Right lobe of liver (tissue), 6 donors: Measurements from ENCODE around the gene PDZK1IP1. TPM values are rescaled to one million over a fixed set of nuclear protein-coding genes. Genes with fewer than 3 reads are reported as not detected.

Source experiments
- ATAC-seq, 4 donors: fragments of 200-7000 bp; cut with Tn5 transposase; one replicate each; pipeline ENCODE4 v1.9.1; 2020; ENCODE audit warnings: mild to moderate bottlenecking in 4 of 4, moderate library complexity in 4 of 4
- DNase-seq, 3 donors: peaks; one replicate each; pipeline ENCODE4 v3.0.0-alpha.2; 2020
- H3K27ac ChIP-seq, 3 donors: fragments of 200-600 bp; one replicate each; pipeline ENCODE4 v1.8.0; 2022
- H3K27me3 ChIP-seq, 2 donors: fragments of 200-600 bp; one replicate each; pipeline ENCODE4 v1.8.0; 2022
- H3K36me3 ChIP-seq, 4 donors: fragments of 200-600 bp; sonication (generic) in 1 of 4; one replicate each; pipeline versions ENCODE4 v1.5.1 to v1.8.0; 2017 to 2022; ENCODE audit warnings: control low read depth in 1 of 4
- H3K4me1 ChIP-seq, 4 donors: fragments of 200-600 bp; sonication (generic) in 1 of 4; one replicate each; pipeline versions ENCODE4 v1.5.1 to v1.8.0; 2017 to 2022; ENCODE audit warnings: control low read depth in 1 of 4
- H3K4me3 ChIP-seq, 3 donors: fragments of 200-600 bp; one replicate each; pipeline ENCODE4 v1.8.0; 2022
- H3K9me3 ChIP-seq, 4 donors: fragments of 200-600 bp; sonication (generic) in 1 of 4; one replicate each; pipeline versions ENCODE4 v1.5.1 to v1.8.0; 2017 to 2022; ENCODE audit warnings: control low read depth in 1 of 4
- CTCF ChIP-seq, 4 donors: fragments of 200-600 bp in 3 of 4; fragments of 450-650 bp in 1 of 4; IDR thresholded peaks; one replicate each; pipeline versions ENCODE4 v1.5.1 to v1.8.0; 2016 to 2022; ENCODE audit warnings: antibody characterized with exemption in 4 of 4, mild to moderate bottlenecking in 2 of 4
- POLR2A ChIP-seq: fragments of 450-650 bp; IDR thresholded peaks from one replicate; pipeline ENCODE4 v1.6.1; 2017; ENCODE audit warnings: antibody characterized with exemption, mild to moderate bottlenecking
- WGBS: methylation state at CpG from one replicate; pipeline ENCODE4 v1.1.6; 2018; ENCODE audit warnings: low coverage, low lambda C conversion rate; ENCODE audit not compliant: insufficient coverage; ENCODE audit errors: missing lambda C conversion rate; 5-methylcytosine and 5-hydroxymethylcytosine counted together
- intact Hi-C, 2 donors: fragments of 100-400 bp; cut with DNase I; formaldehyde crosslinking; loops; one replicate each; pipeline versions ENCODE4 v1.11.2 to v1.14.1; 2022
- total RNA-seq, 6 experiments: library from RNA; depleted of rRNA in 2 of 6; stranded (reverse); fragments of >200 nt in 2 of 6; fragmentation: NEBNext Ultra II Directional in 3 of 6; extraction: Animal tissue kit (Norgen Biotek cat#: 25700) in 3 of 6; gene quantifications; one replicate each; pipeline versions ENCODE4 v1.1.0 to v1.2.4, GENCODE V29; 2016 to 2023
- donor health status: DM: no; HTN: yes; CAD: no.
- donor health status: DM: no; HTN: no; CAD: no.
- donor health status: DM: no; HTN: no; CAD: no.
- donor health status: DM: no; HTN: yes; CAD: no.
- donor health status: DM: no; HTN: yes; CAD: no.

PDZK1IP1 gene
- total RNA-seq, 6 experiments from 2014 or later = 0.24 to 44.3 (median 5.4) TPM

GRCh38 chr1:47178654-47179016 lies 11.2 kb downstream of the PDZK1IP1 start:
- Histone ChIP-seq H3K27me3 (no peaks in the 10 kb centered on the region), H3K9me3 (no peaks in the 10 kb centered on the region), H3K36me3 (no peaks in the 10 kb centered on the region), H3K27ac (no peak overlapping the region), H3K4me1 (peaks cover 0 to 3% (median 0%) of the 10 kb centered on the region in 4 donors), H3K4me3 (no peak overlapping the region)
- no peak for ATAC-seq
- TF ChIP-seq CTCF (IDR thresholded peaks at IDR 0.05) (no peak), POLR2A (no peak)
- intact Hi-C loops = no loop called here
- WGBS = 79% methylated on average over 7 of the region's 8 CpGs
- DNase-seq = no peak

- H3K36me3 ChIP-seq = no peaks in the 10 kb centered on the region
- H3K4me3 ChIP-seq = no peak overlapping the region
- ATAC-seq (no peak), DNase-seq (no peak)
- H3K9me3 ChIP-seq = no peaks in the 10 kb centered on the region
- TF ChIP-seq CTCF (IDR thresholded peaks at IDR 0.05) (no peak), POLR2A (no peak)
- WGBS = 50% methylated on average over 6 of the region's 6 CpGs
- intact Hi-C loops = no loop called here
- no peak overlapping the region for H3K27ac ChIP-seq
- no peaks in the 10 kb centered on the region for H3K27me3 ChIP-seq
- H3K4me1 ChIP-seq = peaks cover 0 to 3% (median 0%) of the 10 kb centered on the region in 4 donors
Measured at GRCh38 chr1:47178020-47178419, 11.8 kb downstream of the PDZK1IP1 start.

- Histone ChIP-seq H3K36me3 (no peaks in the 10 kb centered on the region), H3K4me3 (no peak overlapping the region), H3K27me3 (no peaks in the 10 kb centered on the region), H3K27ac (no peak overlapping the region), H3K4me1 (peaks cover 0 to 3% (median 0%) of the 10 kb centered on the region in 4 donors), H3K9me3 (no peaks in the 10 kb centered on the region)
- intact Hi-C loops = no loop called here
- no peak for DNase-seq
- WGBS = 10% methylated on average over 11 of the region's 11 CpGs
- TF ChIP-seq CTCF (IDR thresholded peaks at IDR 0.05) = peak; percentile 94 to 97 (median 96)
- no peak for TF ChIP-seq POLR2A
- ATAC-seq = peak; percentile 78 to 86 (median 80)
Measured at GRCh38 chr1:47175227-47175934, 14.5 kb downstream of the PDZK1IP1 start.

- intact Hi-C loops = no loop called here
- no peak for DNase-seq
Measured at GRCh38 chr1:47174656-47175020, 15.2 kb downstream of the PDZK1IP1 start.

GRCh38 chr1:47172782-47173181 lies 17.1 kb downstream of the PDZK1IP1 start:
- DNase-seq = no peak
- no peak for ATAC-seq
- 75% methylated on average over 2 of the region's 5 CpGs for WGBS
- no peaks in the 10 kb centered on the region for H3K4me1 ChIP-seq
- no peak overlapping the region for H3K4me3 ChIP-seq
- H3K9me3 ChIP-seq = no peaks in the 10 kb centered on the region
- intact Hi-C loops = no loop called here
- no peak for TF ChIP-seq CTCF (IDR thresholded peaks at IDR 0.05)
- no peak for TF ChIP-seq POLR2A
- no peak overlapping the region for H3K27ac ChIP-seq
- H3K27me3 ChIP-seq = no peaks in the 10 kb centered on the region
- no peaks in the 10 kb centered on the region for H3K36me3 ChIP-seq

More at GRCh38 chr1:47174656-47175020, 15.2 kb downstream of the PDZK1IP1 start:
- no peak overlapping the region for H3K27ac ChIP-seq
- H3K4me1 ChIP-seq = no peaks in the 10 kb centered on the region
- no peaks in the 10 kb centered on the region for H3K9me3 ChIP-seq
- H3K4me3 ChIP-seq = no peak overlapping the region
- no peak for ATAC-seq
- TF ChIP-seq POLR2A = no peak
- H3K27me3 ChIP-seq = no peaks in the 10 kb centered on the region
- no peaks in the 10 kb centered on the region for H3K36me3 ChIP-seq
